Stimulated activated CD8-positive, alpha-beta memory T cell treated with anti-CD3 and anti-CD28 coated beads, Interleukin-12 subunit alpha, Interleukin-12 subunit beta, amount 100 ng/mL, for 24 hours (primary cell): ENCODE measurements around the gene MAGEE1.

Source experiments
- DNase-seq: peaks from one replicate; pipeline ENCODE4 v3.0.0-alpha.2; 2020; ENCODE audit errors: extremely low read depth

Gene MAGEE1

GRCh38 chrX:76427560-76428242 is at the start of gene MAGEE1:
Gene MAGEE1, plus strand, starts transcription at chrX:76427710. Its CDS starts 221 bp downstream, at chrX:76427931.
- DNase-seq, result peak; percentile 49

GRCh38 chrX:76398970-76399369 is 28.5 kb upstream of the MAGEE1 start:
- DNase-seq, result no peak

DNA sequence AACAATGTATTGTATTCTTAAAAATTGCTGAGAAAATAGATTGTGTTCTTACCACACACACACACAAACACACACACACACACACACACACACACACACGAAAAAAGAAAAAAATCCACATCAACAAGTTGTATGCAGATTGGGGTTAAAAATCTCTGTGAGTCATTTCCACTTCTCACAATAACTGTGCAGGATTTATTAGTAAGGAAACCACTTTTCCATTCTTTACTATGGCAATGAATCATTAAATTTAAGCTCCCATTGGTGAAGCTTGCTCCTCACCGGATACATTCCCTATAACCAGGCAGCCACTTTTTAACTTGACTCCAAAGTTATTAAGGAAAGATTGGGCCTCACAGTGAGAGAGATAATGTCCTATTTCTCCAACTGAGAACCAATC is 19.7 kb upstream of the MAGEE1 start:
- no peak for DNase-seq

GRCh38 chrX:76420237-76420636 is 7.3 kb upstream of the MAGEE1 start:
- DNase-seq, result no peak

DNA sequence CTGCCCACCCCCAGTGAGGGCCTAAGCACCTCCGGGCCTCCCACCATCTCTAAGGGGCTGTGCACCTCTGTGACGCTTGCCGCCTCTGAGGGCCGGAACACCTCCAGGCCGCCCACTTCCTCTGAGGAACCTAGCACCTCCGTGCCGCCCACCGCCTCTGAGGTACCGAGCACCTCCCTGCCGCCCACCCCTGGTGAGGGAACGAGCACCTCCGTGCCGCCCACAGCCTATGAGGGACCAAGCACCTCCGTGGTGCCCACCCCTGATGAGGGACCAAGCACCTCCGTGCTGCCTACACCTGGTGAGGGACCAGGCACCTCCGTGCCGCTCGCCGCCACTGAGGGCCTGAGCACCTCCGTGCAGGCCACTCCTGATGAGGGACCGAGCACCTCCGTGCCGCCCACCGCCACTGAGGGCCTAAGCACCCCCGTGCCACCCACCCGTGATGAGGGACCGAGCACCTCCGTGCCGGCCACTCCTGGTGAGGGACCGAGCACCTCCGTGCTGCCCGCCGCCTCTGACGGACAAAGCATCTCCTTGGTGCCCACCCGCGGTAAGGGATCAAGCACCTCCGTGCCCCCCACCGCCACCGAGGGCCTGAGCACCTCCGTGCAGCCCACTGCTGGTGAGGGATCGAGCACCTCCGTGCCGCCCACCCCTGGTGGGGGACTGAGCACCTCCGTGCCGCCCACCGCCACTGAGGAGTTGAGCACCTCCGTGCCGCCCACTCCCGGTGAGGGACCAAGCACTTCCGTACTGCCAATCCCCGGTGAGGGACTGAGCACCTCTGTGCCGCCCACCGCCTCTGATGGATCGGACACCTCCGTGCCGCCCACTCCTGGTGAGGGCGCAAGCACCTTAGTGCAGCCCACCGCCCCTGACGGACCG is 977 bp downstream of the MAGEE1 start:
- no peak for DNase-seq

- DNase-seq, result no peak
Observed at GRCh38 chrX:76433219-76433618, 5.7 kb downstream of the MAGEE1 start.

- no peak for DNase-seq
Observed at GRCh38 chrX:76434103-76434741, 6.7 kb downstream of the MAGEE1 start.

- DNase-seq, result no peak
Observed at GRCh38 chrX:76439188-76439587, 11.7 kb downstream of the MAGEE1 start.

DNA sequence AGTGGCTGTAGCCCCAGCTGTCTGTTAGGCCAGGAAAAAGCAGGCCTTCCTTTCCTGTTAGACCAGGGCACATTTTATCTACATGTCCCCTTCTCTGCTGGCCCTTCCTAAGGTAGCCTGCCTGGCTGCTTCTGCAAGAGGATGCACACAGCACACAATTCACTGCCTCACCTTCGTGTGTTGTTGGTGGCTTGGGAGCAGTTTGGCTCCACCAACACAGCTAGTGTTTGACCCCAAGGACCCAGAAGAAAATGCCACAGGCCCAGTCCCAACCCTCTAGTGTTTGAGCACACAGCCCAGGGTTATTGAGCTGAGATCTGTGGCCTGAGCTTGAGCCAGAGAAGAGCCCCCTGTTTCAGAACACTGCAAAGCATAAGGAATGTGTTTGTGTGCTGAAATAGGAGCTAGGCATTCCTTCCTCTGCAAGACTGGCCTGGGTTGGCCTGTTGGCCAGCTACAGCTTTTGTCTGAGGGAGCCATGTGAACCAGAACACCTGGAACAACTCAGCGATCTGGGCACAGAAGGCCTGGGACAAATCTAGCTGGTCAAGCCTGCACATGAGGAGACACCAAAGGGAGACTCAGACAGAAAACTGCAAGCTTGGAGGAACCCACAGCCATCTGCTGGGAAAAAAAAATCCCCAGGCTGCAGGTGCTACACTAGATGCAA is 26.4 kb downstream of the MAGEE1 start:
- no peak for DNase-seq

DNA sequence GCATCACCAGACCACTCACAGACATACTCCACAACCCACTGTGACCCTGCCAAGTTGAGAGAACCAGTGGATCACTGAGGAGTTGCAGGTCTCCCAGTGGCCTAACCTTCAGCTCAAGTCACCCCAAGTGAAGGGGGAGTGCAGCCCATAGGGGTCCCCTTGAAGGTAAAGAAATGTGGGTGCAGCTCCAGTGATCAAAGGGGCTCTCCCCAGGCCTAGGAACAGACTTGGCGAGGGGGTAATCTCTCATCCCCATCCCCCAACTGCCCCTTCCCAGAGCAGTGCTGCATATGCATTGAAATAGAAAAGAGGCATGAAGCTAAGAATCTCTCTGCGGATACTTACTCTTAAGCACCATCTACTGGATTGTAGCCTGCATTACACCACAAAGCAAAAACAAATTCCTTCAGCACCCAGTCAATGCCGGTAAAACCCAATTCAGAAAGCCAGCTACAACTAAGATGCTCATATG is 27.0 kb downstream of the MAGEE1 start:
- DNase-seq, result no peak

- DNase-seq, result no peak
Observed at GRCh38 chrX:76477353-76477752, 49.8 kb downstream of the MAGEE1 start.
